Kidney epithelial cell (primary cell): ENCODE results near the gene WHRN. TPM values are rescaled to one million over a fixed set of nuclear protein-coding genes. Genes with fewer than 3 reads are reported as not detected.
A peak's percentile ranks its signal among the peaks of the same experiment; 100 is the strongest.

Source experiments
- DNase-seq: peaks from one replicate; pipeline ENCODE4 v3.0.0-alpha.2; 2010; ENCODE audit warnings: low read depth
- H3K27me3 ChIP-seq: 2 replicates; pipeline ENCODE4 v1.6.0; 2011; ENCODE audit warnings: low read length; ENCODE audit not compliant: control insufficient read depth, insufficient read depth
- H3K36me3 ChIP-seq: 2 replicates; pipeline ENCODE4 v1.5.1; 2011; ENCODE audit warnings: low read length; ENCODE audit not compliant: control insufficient read depth, insufficient read depth
- H3K4me3 ChIP-seq: 2 replicates; pipeline ENCODE4 v1.5.1; 2011; ENCODE audit warnings: low read depth, mild to moderate bottlenecking, control low read depth, low read length
- CTCF ChIP-seq: IDR thresholded peaks from 2 replicates; pipeline ENCODE4 v1.5.1; 2011; ENCODE audit warnings: mild to moderate bottlenecking, moderate library complexity, low read length, control low read depth, inconsistent platforms; ENCODE audit not compliant: insufficient read depth, poor library complexity, severe bottlenecking
- total RNA-seq: library from RNA; depleted of rRNA; stranded (reverse); fragments of >200 nt; gene quantifications from 2 replicates; pipeline ENCODE4 v1.2.3, GENCODE V29; 2015

The WHRN gene
- total RNA-seq, 1 donor from 2014 or later: 9.2 TPM

GRCh38 chr9:114450833-114451706, 54.2 kb downstream of the WHRN start:
- Histone ChIP-seq H3K36me3 (no peaks in the 10 kb centered on the region), H3K4me3 (no peak overlapping the region), H3K27me3 (no peaks in the 10 kb centered on the region)
- no peak for DNase-seq
- no peak for TF ChIP-seq CTCF

- no peak for DNase-seq
- Histone ChIP-seq H3K36me3 (no peaks in the 10 kb centered on the region), H3K4me3 (no peak overlapping the region), H3K27me3 (no peaks in the 10 kb centered on the region)
- no peak for TF ChIP-seq CTCF
These were observed 55.1 kb downstream of the WHRN start for GRCh38 chr9:114450181-114450580.

GRCh38 chr9:114449236-114449635, 56.0 kb downstream of the WHRN start:
- Histone ChIP-seq H3K27me3 (no peaks in the 10 kb centered on the region), H3K4me3 (no peak overlapping the region), H3K36me3 (no peaks in the 10 kb centered on the region)
- no peak for DNase-seq
- TF ChIP-seq CTCF: no peak

- no peaks in the 10 kb centered on the region for H3K36me3 ChIP-seq
- no peak overlapping the region for H3K4me3 ChIP-seq
- DNase-seq: peak; percentile 7
- H3K27me3 ChIP-seq: no peaks in the 10 kb centered on the region
- no peak for TF ChIP-seq CTCF
These were observed 56.6 kb downstream of the WHRN start for GRCh38 chr9:114448706-114449105.

GRCh38 chr9:114446672-114447450, 58.4 kb downstream of the WHRN start:
- H3K4me3 ChIP-seq: no peak overlapping the region
- TF ChIP-seq CTCF: no peak
- H3K27me3 ChIP-seq: no peaks in the 10 kb centered on the region
- no peaks in the 10 kb centered on the region for H3K36me3 ChIP-seq
- no peak for DNase-seq

GRCh38 chr9:114446036-114446435, 59.2 kb downstream of the WHRN start:
- no peaks in the 10 kb centered on the region for H3K27me3 ChIP-seq
- no peak for DNase-seq
- TF ChIP-seq CTCF: no peak
- no peaks in the 10 kb centered on the region for H3K36me3 ChIP-seq
- no peak overlapping the region for H3K4me3 ChIP-seq
